GM12874 (cell line): ENCODE measurements around the gene TFPI.

Source experiments
- CTCF ChIP-seq: IDR thresholded peaks from 2 replicates; pipeline ENCODE4 v1.5.1; 2011; ENCODE audit warnings: low read depth, mild to moderate bottlenecking, control low read depth, low read length, moderate library complexity; ENCODE audit not compliant: insufficient read depth

Gene TFPI

GRCh38 chr2:187569042-187569441 is 14.8 kb upstream of the TFPI start:
- no peak for TF ChIP-seq CTCF

GRCh38 chr2:187567126-187567525 is 12.9 kb upstream of the TFPI start:
- no peak for TF ChIP-seq CTCF

- no peak for TF ChIP-seq CTCF
These were observed 12.5 kb upstream of the TFPI start for GRCh38 chr2:187566712-187567111.

- TF ChIP-seq CTCF, result no peak
These were observed 12.0 kb upstream of the TFPI start for GRCh38 chr2:187566266-187566665.

- TF ChIP-seq CTCF, result no peak
These were observed 458 bp upstream of the TFPI start for GRCh38 chr2:187554704-187555082.

GRCh38 chr2:187552828-187553681 is 1.2 kb downstream of the TFPI start:
- no peak for TF ChIP-seq CTCF

GRCh38 chr2:187552381-187552780 is 1.9 kb downstream of the TFPI start:
- TF ChIP-seq CTCF, result no peak
